KOPT-K1 (cell line): ENCODE data around the gene SART1.

Experiments
- H3K27ac ChIP-seq: fragments of 200-600 bp; sonication (generic); 2 replicates; pipeline ENCODE4 v1.5.1; 2016; ENCODE audit warnings: antibody characterized with exemption, mild to moderate bottlenecking, low read depth, low read length; ENCODE audit not compliant: poor library complexity, severe bottlenecking
- H3K36me3 ChIP-seq: fragments of 200-600 bp; sonication (generic); 2 replicates; pipeline ENCODE4 v1.5.1; 2017; ENCODE audit warnings: antibody characterized with exemption, mild to moderate bottlenecking, low read length, moderate library complexity; ENCODE audit not compliant: insufficient read depth
- H3K9me3 ChIP-seq: fragments of 200-600 bp; sonication (generic); 2 replicates; pipeline ENCODE4 v1.5.1; 2017; ENCODE audit warnings: antibody characterized with exemption, low read length, mild to moderate bottlenecking; ENCODE audit not compliant: insufficient read depth, poor library complexity, severe bottlenecking

The SART1 gene

DNA sequence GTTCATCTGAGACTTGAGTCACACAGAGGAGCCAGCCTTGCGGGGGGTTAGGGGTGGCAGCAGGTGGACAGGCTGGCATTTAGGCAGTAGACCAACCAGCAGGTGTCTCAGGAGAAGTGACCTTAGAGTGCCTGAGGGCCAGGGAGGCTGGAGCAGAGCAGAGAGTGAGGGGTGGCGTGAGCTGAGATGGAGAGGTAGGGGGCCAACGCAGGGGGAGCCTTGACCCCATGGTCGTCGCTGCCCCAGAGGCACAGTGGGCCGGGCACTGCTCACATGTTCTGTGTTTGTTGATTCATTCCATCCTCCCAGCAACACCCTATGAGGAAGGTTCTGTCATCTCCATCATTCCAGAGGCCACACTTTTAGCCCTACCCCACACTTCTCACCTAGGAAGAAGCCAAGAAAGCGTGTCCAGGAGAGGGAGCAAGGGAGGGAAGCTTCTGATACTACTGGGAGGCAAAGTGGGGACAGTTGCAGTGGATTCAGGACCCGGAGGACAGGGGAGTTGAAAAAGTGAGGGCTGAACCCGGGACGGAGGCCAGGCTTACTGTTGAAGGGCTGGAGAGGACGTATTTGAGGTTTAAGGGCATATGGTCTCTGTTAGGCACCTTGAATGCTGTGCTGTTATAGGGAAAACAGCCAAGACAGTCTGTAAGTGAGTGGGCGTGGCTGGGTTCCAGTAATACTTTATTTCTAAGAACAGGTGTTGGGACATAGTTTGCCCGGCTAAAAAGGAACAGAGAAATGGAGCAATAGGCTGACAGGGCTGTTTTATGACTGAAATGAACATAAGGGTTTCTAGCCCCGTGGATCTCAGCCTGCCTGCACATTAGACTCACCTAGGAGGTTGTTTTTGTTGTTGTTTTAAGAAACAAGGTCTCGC, 7.3 kb downstream of the SART1 start:
- Histone ChIP-seq H3K27ac (no peak overlapping the region), H3K36me3 (peaks cover 94% of the 10 kb centered on the region), H3K9me3 (no peaks in the 10 kb centered on the region)

DNA sequence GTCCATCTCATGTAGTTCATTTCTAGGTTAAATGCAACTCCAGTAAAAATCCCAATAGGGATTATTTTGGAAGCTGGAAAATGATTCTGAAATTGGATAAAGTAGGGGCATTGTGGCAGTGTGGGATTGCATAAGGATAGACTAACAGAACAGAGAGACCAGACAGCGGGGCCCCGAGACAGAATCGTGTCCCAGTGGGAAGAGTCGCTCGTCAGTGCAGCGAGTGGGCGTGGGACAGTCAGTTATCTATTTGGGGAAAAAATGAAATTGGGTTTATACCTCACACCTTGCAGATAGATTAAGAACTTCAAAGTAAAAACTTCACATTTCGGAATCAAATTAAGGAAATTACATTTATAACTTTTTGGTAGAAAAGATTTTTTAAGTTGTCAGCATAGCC, 10.6 kb downstream of the SART1 start:
- Histone ChIP-seq H3K36me3 (peaks cover 77% of the 10 kb centered on the region), H3K27ac (no peak overlapping the region), H3K9me3 (no peaks in the 10 kb centered on the region)

GRCh38 chr11:65973439-65974110, 12.0 kb downstream of the SART1 start:
- Histone ChIP-seq H3K36me3 (peaks cover 77% of the 10 kb centered on the region), H3K27ac (no peak overlapping the region)

GRCh38 chr11:65975771-65976170, 14.2 kb downstream of the SART1 start:
- no peak overlapping the region for H3K27ac ChIP-seq
- no peaks in the 10 kb centered on the region for H3K9me3 ChIP-seq
- H3K36me3 ChIP-seq: peaks cover 73% of the 10 kb centered on the region

More at GRCh38 chr11:65973439-65974110, 12.0 kb downstream of the SART1 start:
- H3K9me3 ChIP-seq: no peaks in the 10 kb centered on the region

- H3K36me3 ChIP-seq: peaks cover 72% of the 10 kb centered on the region
Measured at GRCh38 chr11:65976216-65977176, 15.0 kb downstream of the SART1 start.

DNA sequence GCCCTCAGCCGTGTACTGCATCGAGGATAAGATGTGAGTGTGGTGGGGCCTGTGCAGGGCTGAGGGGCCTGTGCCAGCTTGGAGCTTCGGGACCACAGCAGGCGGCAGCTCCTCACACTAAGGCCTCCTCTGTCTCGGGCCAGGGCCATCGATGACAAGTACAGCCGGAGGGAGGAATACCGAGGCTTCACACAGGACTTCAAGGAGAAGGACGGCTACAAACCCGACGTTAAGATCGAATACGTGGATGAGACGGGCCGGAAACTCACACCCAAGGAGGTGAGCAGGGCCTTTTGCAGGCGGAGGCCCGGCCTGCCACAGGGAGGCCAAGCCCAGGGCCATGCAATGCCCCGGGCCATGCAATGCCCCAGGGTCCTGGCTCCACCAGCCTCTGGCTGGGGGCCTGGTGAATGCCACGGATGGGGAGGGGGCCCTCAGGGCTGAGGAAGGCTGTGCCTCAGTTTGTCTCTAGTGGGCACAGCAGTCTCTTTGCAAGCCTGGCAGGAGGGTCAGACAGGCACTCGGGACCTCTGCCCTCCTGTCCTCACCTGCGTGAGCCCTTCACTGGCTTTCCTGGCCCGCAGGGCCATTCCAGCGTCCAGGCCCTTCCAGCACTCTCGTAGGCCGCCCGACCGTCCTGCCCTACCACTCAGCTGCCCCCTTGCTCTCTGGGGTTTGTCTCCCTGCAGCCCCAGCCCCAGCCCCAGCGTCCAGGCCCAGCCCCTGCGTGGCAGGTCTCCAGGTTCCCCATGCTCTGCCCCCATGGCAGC, 16.3 kb downstream of the SART1 start:
- H3K9me3 ChIP-seq: no peaks in the 10 kb centered on the region
- peaks cover 59% of the 10 kb centered on the region for H3K36me3 ChIP-seq
- H3K27ac ChIP-seq: no peak overlapping the region

More at GRCh38 chr11:65976216-65977176, 15.0 kb downstream of the SART1 start:
- no peaks in the 10 kb centered on the region for H3K9me3 ChIP-seq
- no peak overlapping the region for H3K27ac ChIP-seq

DNA sequence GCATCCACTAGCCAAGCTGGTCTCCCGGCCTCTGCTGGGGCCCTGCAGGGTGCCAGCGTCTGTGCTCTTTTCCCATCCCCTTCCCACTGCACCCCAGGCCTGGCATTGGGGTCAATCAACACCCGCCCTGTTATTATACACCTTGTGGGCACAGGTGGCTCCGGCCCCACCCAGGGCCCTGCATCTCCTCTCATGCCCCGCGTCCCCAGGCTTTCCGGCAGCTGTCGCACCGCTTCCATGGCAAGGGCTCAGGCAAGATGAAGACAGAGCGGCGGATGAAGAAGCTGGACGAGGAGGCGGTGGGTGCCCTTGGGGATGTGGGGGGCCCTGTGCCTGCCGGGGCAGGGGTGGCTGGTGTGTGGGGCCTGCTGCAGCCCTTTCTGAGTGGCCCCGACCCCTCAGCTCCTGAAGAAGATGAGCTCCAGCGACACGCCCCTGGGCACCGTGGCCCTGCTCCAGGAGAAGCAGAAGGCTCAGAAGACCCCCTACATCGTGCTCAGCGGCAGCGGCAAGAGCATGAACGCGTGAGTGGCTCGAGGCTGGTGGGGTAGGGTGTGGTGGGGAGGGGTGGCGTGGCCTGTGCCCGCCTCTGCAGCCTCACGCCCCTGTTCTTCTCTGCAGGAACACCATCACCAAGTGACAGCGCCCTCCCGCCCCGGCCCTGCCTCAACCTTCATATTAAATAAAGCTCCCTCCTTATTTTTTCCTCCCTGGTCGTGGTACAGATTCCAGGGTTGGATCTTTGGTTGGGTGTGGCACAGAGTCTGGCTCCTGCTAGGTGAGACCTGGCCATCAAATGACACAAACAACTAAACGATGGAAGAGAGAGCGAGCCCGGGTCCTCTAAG, 17.1 kb downstream of the SART1 start:
- Histone ChIP-seq H3K27ac (no peak overlapping the region), H3K36me3 (peaks cover 51% of the 10 kb centered on the region), H3K9me3 (no peaks in the 10 kb centered on the region)

DNA sequence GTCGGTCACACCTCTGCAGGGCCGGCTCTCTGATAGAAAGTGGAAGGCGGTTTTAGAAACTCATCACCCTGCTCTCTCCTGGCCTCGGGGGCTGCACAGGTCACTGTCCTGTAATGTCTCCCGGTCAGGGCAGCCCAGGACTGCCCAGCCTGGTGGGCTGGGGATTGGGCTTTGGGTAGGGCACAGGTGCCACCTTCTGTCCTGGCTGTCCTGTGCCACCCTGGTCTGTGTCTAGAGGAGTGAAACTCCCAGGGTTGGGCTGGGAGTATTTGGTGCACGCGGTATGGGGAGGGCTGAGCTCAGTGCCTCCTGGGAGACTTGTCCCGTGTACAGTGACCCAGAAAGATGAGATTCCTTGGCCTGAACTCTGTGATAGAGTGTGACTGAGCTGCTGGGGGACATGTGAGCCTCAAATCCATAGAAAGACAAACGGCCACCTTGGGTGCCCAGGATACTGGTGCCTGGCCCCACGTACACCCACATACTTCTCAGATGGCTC, 17.8 kb downstream of the SART1 start:
- no peaks in the 10 kb centered on the region for H3K9me3 ChIP-seq
- peaks cover 49% of the 10 kb centered on the region for H3K36me3 ChIP-seq
- H3K27ac ChIP-seq: no peak overlapping the region

GRCh38 chr11:65981101-65981740, 19.7 kb downstream of the SART1 start:
- H3K27ac ChIP-seq: no peak overlapping the region
- H3K36me3 ChIP-seq: peaks cover 41% of the 10 kb centered on the region
- no peaks in the 10 kb centered on the region for H3K9me3 ChIP-seq

- peaks cover 32% of the 10 kb centered on the region for H3K36me3 ChIP-seq
- no peaks in the 10 kb centered on the region for H3K9me3 ChIP-seq
- no peak overlapping the region for H3K27ac ChIP-seq
Measured at GRCh38 chr11:65981972-65982823, 20.7 kb downstream of the SART1 start.

DNA sequence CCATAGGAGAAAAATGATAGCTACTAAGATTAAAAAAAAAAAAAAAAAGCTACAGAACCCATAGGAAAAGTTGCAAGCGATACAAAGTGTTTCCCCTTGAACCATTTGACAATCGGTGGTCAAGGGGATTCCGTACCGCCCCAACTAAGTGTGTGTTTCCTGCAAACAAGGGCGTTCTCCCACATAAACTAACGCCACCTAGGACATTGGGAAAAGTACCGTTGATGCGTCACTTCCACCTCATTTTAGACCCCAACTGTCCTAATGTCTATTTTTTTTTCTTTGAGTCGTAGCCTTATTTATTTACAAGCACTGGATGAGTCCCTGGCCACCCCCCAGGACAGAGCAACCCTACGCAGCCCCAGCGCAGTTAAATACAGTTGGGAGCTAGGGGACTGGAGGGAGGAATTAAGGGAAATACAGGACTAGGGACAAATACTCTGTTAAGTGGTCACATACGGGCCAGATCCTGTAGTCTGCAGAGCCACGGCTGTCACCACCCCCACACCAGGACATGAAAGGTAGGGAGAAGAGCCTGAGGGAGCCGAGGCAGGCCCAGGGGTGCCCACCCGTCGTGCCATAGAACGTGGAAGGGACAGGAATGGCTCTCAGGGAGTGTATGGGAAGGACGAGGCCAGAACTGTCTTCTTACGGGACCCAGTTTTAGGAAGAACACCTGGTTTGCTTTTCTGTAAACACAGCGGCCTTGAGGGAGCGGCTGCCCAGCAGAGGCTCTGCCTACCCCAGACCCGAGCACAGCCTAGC, 21.5 kb downstream of the SART1 start:
- Histone ChIP-seq H3K36me3 (peaks cover 24% of the 10 kb centered on the region), H3K9me3 (no peaks in the 10 kb centered on the region), H3K27ac (no peak overlapping the region)

- Histone ChIP-seq H3K9me3 (no peaks in the 10 kb centered on the region), H3K27ac (no peak overlapping the region), H3K36me3 (peaks cover 18% of the 10 kb centered on the region)
Measured at GRCh38 chr11:65983589-65983987, 22.1 kb downstream of the SART1 start.
